ENCODE measurements around the gene RNF220. TPM values are rescaled to one million over a fixed set of nuclear protein-coding genes. Genes with fewer than 3 reads are reported as not detected.

Gene RNF220
- total RNA-seq, 1 donor, result 53.2 TPM

DNA sequence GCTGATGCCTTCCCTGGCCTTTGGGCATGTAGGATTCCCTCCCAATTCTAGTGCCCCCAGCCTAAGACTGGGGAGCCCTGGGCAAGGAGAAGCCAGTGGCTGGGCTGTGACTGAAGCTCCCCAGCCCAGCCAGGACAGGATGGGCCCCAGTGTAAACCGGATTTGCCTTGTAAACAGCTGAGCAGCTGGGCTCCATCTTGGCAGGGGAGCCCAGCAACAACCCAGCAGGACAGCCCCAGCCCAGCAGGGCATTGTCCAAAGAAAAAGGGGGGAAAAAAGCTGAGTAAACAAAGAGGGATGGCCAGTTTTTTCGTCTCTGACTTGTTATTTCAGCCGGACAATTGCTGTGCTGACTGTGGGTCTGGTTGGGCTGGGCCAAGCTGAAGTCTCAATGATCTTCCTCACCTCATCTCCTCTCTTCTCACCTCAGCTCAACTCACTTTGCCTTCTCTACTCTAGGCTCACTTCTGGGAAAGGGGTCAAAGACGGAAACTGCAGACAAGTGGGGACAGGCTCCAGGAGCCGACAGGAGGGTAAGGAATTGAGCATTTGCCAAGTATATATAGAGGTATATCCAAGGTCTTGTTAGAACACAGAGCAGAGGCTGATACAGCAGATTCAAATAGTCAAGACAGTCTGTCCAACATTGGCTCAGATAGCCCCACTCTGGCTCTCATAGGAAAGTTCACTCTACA is 171.5 kb downstream of the RNF220 start:
- TF ChIP-seq, protein P1, sequence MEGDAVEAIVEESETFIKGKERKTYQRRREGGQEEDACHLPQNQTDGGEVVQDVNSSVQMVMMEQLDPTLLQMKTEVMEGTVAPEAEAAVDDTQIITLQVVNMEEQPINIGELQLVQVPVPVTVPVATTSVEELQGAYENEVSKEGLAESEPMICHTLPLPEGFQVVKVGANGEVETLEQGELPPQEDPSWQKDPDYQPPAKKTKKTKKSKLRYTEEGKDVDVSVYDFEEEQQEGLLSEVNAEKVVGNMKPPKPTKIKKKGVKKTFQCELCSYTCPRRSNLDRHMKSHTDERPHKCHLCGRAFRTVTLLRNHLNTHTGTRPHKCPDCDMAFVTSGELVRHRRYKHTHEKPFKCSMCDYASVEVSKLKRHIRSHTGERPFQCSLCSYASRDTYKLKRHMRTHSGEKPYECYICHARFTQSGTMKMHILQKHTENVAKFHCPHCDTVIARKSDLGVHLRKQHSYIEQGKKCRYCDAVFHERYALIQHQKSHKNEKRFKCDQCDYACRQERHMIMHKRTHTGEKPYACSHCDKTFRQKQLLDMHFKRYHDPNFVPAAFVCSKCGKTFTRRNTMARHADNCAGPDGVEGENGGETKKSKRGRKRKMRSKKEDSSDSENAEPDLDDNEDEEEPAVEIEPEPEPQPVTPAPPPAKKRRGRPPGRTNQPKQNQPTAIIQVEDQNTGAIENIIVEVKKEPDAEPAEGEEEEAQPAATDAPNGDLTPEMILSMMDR (IDR thresholded peaks at IDR 0.05; ENCODE audit: extremely low read depth, low read depth, low read length), result no peak
- Histone ChIP-seq H3K27me3 (ENCODE audit: insufficient read depth, low read length) (peaks cover 53% of the 10 kb centered on the region), H4K20me1 (ENCODE audit: insufficient read depth, low read length) (no peaks in the 10 kb centered on the region), H3K79me2 (ENCODE audit: insufficient read depth, low read length) (no peaks in the 10 kb centered on the region), H3K27ac (ENCODE audit: low read depth, low read length) (no peak overlapping the region), H3K36me3 (ENCODE audit: insufficient read depth, low read length) (no peaks in the 10 kb centered on the region), H3K4me1 (ENCODE audit: insufficient read depth, low read length) (no peaks in the 10 kb centered on the region), H3K4me2 (ENCODE audit: insufficient read depth, low read length) (no peak overlapping the region), H3K9me3 (ENCODE audit: low read depth, low read length) (no peaks in the 10 kb centered on the region), H3K4me3 (ENCODE audit: insufficient read depth, low read length) (no peak overlapping the region), H2AFZ (ENCODE audit: low read length) (no peak overlapping the region)
- DNase-seq (ENCODE audit: insufficient read length, low spot score, missing footprints), result no peak

DNA sequence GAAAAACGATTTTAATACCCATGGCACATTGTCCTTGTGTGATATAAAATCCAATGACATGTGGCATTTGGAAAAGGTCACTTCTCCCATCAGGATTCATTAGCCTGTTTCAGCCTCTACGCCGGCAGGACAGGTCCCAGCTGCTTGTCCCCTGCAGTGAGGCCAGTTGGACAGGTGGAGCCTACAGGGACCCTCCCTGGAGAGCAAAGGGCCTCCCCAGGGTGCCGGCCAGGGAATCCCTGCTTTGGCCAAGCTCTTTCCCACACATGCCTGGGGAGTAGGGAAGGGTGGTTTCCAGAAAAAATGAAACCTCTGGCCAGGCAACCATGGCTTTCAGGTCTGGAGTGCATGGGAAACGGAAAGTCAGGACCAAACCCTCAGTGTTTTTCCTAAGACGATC is 176.2 kb downstream of the RNF220 start:
- DNase-seq (ENCODE audit: insufficient read length, low spot score, missing footprints), result no peak
- H2AFZ ChIP-seq (ENCODE audit: low read length), result no peak overlapping the region
- peaks cover 64% of the 10 kb centered on the region for H3K27me3 ChIP-seq (ENCODE audit: insufficient read depth, low read length)
- H3K36me3 ChIP-seq (ENCODE audit: insufficient read depth, low read length), result no peaks in the 10 kb centered on the region
- no peaks in the 10 kb centered on the region for H3K79me2 ChIP-seq (ENCODE audit: insufficient read depth, low read length)
- no peak overlapping the region for H3K4me2 ChIP-seq (ENCODE audit: insufficient read depth, low read length)
- no peaks in the 10 kb centered on the region for H3K9me3 ChIP-seq (ENCODE audit: low read depth, low read length)
- H3K27ac ChIP-seq (ENCODE audit: low read depth, low read length), result no peak overlapping the region
- no peaks in the 10 kb centered on the region for H3K4me1 ChIP-seq (ENCODE audit: insufficient read depth, low read length)
- no peaks in the 10 kb centered on the region for H4K20me1 ChIP-seq (ENCODE audit: insufficient read depth, low read length)
- TF ChIP-seq, protein P1 (IDR thresholded peaks at IDR 0.05; ENCODE audit: extremely low read depth, low read depth, low read length), result no peak
- no peak overlapping the region for H3K4me3 ChIP-seq (ENCODE audit: insufficient read depth, low read length)

DNA sequence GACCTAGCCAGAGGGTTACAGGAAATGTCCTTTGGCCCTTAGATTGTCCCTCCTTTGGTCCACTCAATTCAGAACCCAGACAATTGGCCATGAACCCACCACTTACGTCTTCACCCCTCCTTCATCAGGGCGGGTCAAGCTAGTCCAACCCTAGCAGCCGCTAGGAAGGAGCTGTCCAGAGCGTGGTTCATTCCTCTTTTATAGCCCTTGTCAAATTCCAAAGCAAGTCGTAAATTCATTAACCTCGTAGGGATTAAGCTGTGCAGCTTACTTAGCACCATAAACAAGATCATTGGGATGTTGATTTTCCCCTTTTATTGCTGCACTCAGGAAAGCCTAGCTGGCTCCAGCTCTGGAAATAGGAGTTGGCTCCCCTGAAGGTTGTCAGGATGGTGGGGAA is 179.1 kb downstream of the RNF220 start:
- H3K27me3 ChIP-seq (ENCODE audit: insufficient read depth, low read length), result peaks cover 73% of the 10 kb centered on the region

DNA sequence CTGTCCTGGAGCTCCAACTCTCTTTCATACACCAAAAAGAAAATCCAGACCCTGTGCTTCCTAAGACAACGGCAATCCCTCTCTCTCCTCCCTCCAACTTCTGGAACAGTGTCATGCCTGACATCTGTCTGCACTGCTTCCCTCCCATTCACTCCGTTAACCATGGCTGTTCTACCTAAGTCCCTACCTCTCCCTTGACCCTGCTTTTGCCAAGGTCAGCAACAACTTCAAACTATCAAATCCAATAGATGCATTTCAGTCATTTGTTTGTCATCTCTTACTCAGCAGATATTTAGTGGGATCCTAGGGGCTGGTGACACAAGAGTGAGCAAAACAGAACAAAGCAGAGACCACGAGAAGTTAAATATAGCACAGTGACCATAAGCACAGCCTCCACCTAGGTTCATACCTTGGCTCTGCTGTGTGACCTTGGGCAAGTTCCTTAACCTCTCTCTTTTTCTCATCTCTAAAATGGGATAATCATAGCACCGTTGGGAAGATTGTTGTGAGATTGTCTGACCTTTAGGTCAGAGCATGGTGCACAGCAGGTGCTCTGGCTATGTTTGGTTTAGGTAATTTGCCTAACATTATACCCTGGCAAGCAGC is 180.4 kb downstream of the RNF220 start:
- Histone ChIP-seq H3K9me3 (ENCODE audit: low read depth, low read length) (no peaks in the 10 kb centered on the region), H3K27me3 (ENCODE audit: insufficient read depth, low read length) (peaks cover 65% of the 10 kb centered on the region), H3K4me2 (ENCODE audit: insufficient read depth, low read length) (no peak overlapping the region), H3K27ac (ENCODE audit: low read depth, low read length) (no peak overlapping the region), H3K79me2 (ENCODE audit: insufficient read depth, low read length) (no peaks in the 10 kb centered on the region), H3K4me1 (ENCODE audit: insufficient read depth, low read length) (no peaks in the 10 kb centered on the region), H3K4me3 (ENCODE audit: insufficient read depth, low read length) (no peak overlapping the region), H4K20me1 (ENCODE audit: insufficient read depth, low read length) (no peaks in the 10 kb centered on the region), H3K36me3 (ENCODE audit: insufficient read depth, low read length) (no peaks in the 10 kb centered on the region), H2AFZ (ENCODE audit: low read length) (no peak overlapping the region)
- TF ChIP-seq, protein P1 (IDR thresholded peaks at IDR 0.05; ENCODE audit: extremely low read depth, low read depth, low read length), result no peak
- no peak for DNase-seq (ENCODE audit: insufficient read length, low spot score, missing footprints)

More for the DNA sequence above, 179.1 kb downstream of the RNF220 start:
- TF ChIP-seq, protein P1 (IDR thresholded peaks at IDR 0.05; ENCODE audit: extremely low read depth, low read depth, low read length), result no peak
- Histone ChIP-seq H3K4me1 (ENCODE audit: insufficient read depth, low read length) (no peaks in the 10 kb centered on the region), H3K79me2 (ENCODE audit: insufficient read depth, low read length) (no peaks in the 10 kb centered on the region), H2AFZ (ENCODE audit: low read length) (no peak overlapping the region), H4K20me1 (ENCODE audit: insufficient read depth, low read length) (no peaks in the 10 kb centered on the region), H3K4me3 (ENCODE audit: insufficient read depth, low read length) (no peak overlapping the region), H3K27ac (ENCODE audit: low read depth, low read length) (no peak overlapping the region), H3K4me2 (ENCODE audit: insufficient read depth, low read length) (no peak overlapping the region), H3K9me3 (ENCODE audit: low read depth, low read length) (no peaks in the 10 kb centered on the region), H3K36me3 (ENCODE audit: insufficient read depth, low read length) (no peaks in the 10 kb centered on the region)
- no peak for DNase-seq (ENCODE audit: insufficient read length, low spot score, missing footprints)

All from osteoblast (primary cell).